Choroid plexus epithelial cell (primary cell): ENCODE results near the gene C1QC.

Experiments
- DNase-seq: peaks from one replicate; pipeline ENCODE4 v3.0.0-alpha.2; 2010; ENCODE audit warnings: low read depth
- H3K4me3 ChIP-seq: 2 replicates; pipeline ENCODE4 v1.5.1; 2011; ENCODE audit warnings: low read depth, mild to moderate bottlenecking, control low read depth, low read length, moderate library complexity
- TF ChIP-seq, protein P1 (sequence below): conservative IDR thresholded peaks from 2 replicates; pipeline ENCODE4 v1.5.1; 2011; ENCODE audit warnings: low read depth, mild to moderate bottlenecking, control low read depth, inconsistent platforms, low read length, moderate library complexity

Gene C1QC

DNA sequence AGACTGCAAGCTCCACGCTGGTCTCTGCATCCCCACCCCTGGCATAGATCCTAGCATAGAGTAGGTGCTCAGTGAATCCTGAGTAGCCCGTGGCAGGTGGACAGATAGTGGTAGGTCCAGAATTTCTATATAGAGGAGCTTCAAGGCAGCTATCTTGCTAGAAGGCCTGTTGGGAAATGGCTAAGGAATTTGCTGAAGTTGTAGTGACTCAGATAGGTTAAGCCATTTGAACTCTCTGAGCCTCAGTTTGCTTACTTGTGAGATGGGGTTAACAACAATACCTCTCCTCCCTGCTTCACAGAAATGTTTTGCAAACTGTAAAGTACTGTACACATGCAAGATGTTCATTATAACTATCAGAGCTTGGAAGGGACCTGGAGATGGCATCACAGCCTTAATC, 43.8 kb downstream of the C1QC start:
- TF ChIP-seq, protein P1, sequence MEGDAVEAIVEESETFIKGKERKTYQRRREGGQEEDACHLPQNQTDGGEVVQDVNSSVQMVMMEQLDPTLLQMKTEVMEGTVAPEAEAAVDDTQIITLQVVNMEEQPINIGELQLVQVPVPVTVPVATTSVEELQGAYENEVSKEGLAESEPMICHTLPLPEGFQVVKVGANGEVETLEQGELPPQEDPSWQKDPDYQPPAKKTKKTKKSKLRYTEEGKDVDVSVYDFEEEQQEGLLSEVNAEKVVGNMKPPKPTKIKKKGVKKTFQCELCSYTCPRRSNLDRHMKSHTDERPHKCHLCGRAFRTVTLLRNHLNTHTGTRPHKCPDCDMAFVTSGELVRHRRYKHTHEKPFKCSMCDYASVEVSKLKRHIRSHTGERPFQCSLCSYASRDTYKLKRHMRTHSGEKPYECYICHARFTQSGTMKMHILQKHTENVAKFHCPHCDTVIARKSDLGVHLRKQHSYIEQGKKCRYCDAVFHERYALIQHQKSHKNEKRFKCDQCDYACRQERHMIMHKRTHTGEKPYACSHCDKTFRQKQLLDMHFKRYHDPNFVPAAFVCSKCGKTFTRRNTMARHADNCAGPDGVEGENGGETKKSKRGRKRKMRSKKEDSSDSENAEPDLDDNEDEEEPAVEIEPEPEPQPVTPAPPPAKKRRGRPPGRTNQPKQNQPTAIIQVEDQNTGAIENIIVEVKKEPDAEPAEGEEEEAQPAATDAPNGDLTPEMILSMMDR, result no peak
- H3K4me3 ChIP-seq, result no peak overlapping the region
- DNase-seq, result peak; percentile 42

DNA sequence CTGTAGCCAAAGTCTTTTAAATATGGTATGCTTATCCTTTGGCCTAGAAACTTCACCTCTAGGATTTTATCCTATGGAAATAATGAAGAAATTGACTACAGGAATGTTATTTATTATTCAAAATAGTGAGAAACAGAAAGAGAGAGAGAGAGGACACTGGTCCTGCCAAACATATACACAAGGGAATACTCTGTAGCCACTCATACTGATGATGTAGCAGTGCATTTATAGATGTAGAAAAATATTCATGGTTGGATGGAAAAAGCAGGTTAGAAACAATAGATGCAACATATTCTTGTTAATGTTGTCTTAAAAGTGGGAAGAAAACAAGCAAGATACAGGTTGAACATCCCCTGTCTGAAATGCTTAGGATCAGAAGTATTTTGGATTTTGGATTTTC, 45.0 kb downstream of the C1QC start:
- no peak for DNase-seq
- H3K4me3 ChIP-seq, result no peak overlapping the region
- TF ChIP-seq, protein P1, result no peak

DNA sequence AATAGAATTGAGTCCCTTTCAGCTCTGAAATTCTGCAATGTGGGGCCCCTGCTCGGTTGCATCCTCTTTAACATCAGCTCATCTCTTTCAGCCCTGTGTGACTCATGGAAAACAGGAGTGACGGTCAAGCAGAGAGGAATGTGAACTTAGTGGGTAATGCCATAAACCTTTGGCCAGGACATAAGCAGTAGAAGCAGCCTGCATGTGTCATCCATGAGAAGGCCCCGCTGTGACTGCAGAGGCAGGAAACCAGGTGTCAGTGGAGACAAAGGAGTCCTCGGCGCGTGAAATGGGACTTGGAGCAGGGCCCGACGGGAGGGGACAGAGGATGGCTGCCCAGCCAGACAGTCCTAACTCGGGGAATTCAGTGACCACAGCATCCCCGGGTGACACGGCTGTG, 46.1 kb downstream of the C1QC start:
- TF ChIP-seq, protein P1, result no peak
- no peak overlapping the region for H3K4me3 ChIP-seq
- peak; percentile 81 for DNase-seq

DNA sequence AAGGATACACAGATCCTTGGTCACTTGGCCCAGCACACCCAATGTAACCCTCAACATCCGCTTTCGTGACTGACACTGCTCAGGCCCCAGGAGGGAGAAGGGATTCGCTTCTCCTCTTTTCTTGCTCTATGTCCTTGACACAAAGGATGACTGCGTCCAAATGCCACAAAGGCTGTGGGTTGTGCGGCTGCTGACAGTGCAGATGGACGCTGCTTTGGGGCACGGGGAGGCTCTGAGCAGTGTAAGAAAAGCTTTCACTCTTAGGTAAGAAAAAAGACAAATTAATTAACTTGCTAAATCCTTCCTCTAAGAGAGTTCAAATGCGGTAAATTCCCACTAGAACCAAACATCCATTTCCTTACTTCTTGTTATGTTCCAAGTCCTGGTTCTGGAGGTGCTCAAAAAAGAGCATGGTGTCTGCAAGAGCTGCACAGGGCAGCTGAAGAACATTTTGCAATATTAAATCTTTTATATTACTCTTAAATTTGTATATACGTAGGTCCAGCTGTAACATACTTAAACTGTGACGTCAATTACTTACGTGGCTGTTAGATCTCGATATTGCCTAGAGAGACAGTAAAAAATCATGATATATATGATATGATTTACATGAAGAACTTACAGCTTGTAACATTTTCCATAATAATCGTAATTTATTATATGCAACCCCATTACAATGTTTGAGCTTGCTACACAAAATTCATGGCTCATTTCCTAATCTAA, 47.8 kb downstream of the C1QC start:
- H3K4me3 ChIP-seq, result no peak overlapping the region
- TF ChIP-seq, protein P1, result no peak
- DNase-seq, result no peak

DNA sequence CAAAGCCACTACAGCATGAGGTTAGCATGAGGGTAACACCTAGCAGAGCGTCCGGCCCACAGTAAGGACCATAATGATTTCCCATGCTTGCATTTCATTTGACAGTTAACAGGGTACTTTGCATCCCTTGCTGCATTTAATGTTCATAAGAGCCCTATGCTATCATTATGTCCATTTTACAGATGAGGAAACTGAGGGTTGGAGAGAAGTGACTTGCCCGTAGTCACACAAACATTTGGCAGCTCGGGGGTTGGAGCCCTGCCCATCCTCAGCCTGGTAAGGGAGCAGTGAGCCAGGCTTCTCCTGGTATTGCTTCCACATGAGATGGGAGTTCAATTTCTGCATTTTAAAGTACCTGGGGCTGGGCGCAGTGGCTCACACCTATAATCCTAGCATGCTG, 50.7 kb downstream of the C1QC start:
- H3K4me3 ChIP-seq, result no peak overlapping the region
- DNase-seq, result no peak
- TF ChIP-seq, protein P1, result no peak

DNA sequence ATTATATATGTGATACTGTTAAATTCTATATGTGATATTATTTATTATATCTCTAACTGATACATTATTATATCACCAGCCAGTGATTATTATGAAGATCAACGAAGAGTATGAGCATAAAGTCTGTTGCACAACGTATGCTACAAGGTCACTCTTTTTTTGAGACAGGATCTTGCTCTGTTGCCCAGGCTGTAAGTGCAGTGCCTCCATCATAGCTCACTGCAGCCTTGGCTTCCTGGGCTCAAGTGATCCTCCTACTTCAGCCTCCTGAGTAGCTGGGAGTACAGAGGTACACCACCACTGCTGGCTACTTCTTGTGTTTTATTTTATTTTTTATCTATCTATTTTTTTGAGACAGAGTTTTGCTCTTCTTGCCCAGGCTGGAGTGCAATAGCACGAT, 53.2 kb downstream of the C1QC start:
- TF ChIP-seq, protein P1, result no peak
- no peak overlapping the region for H3K4me3 ChIP-seq
- no peak for DNase-seq
